HEK293T (cell line): ENCODE results near the gene NAPB.

Experiments used
- CTCF ChIA-PET: fragments of 350-600 bp; formaldehyde crosslinking; extraction: SDS; loops from one replicate; lab custom pipeline; 2021; ENCODE audit warnings: antibody characterized with exemption, inconsistent platforms; lab: Yijun Ruan, JAX
- POLR2A ChIA-PET: fragments of 350-600 bp; formaldehyde crosslinking; extraction: SDS; loops from one replicate; lab custom pipeline; 2020; ENCODE audit warnings: antibody characterized with exemption, inconsistent platforms; lab: Yijun Ruan, JAX
- DNase-seq: peaks from one replicate; pipeline ENCODE4 v3.0.0; 2012; ENCODE audit warnings: mixed read lengths; ENCODE audit errors: extremely low spot score
- ARNT ChIP-seq: fragments of 450-650 bp; IDR thresholded peaks from 2 replicates; pipeline ENCODE4 v1.6.1; 2017; ENCODE audit warnings: mild to moderate bottlenecking
- BHLHE40 ChIP-seq: fragments of 450-650 bp; IDR thresholded peaks from 2 replicates; pipeline ENCODE4 v1.6.1; 2016; ENCODE audit warnings: mild to moderate bottlenecking, moderate library complexity, borderline replicate concordance
- CTBP1 ChIP-seq: fragments of 450-650 bp; IDR thresholded peaks from 2 replicates; pipeline ENCODE4 v1.6.1; 2016; ENCODE audit warnings: borderline replicate concordance
- ELF4 ChIP-seq: fragments of 450-650 bp; IDR thresholded peaks from 2 replicates; pipeline ENCODE4 v1.6.1; 2017; ENCODE audit warnings: antibody characterized with exemption
- FOXA1 ChIP-seq: fragments of 450-650 bp; IDR thresholded peaks from 2 replicates; pipeline ENCODE4 v1.6.1; 2016; ENCODE audit warnings: mild to moderate bottlenecking
- FOXK2 ChIP-seq: fragments of 450-650 bp; IDR thresholded peaks from 2 replicates; pipeline ENCODE4 v1.6.1; 2016; ENCODE audit warnings: mild to moderate bottlenecking
- FOXM1 ChIP-seq: fragments of 450-650 bp; IDR thresholded peaks from 2 replicates; pipeline ENCODE4 v1.6.1; 2017; ENCODE audit warnings: mild to moderate bottlenecking, borderline replicate concordance
- HDGF ChIP-seq: fragments of 450-650 bp; IDR thresholded peaks from 2 replicates; pipeline ENCODE4 v1.6.1; 2017; ENCODE audit warnings: antibody characterized with exemption, borderline replicate concordance
- L3MBTL2 ChIP-seq: fragments of 450-650 bp; conservative IDR thresholded peaks from 2 replicates; pipeline ENCODE4 v1.6.1; 2016; ENCODE audit warnings: mild to moderate bottlenecking
- LEF1 ChIP-seq: fragments of 450-650 bp; IDR thresholded peaks from 2 replicates; pipeline ENCODE4 v1.6.1; 2017; ENCODE audit warnings: mild to moderate bottlenecking, borderline replicate concordance
- NFRKB ChIP-seq: fragments of 450-650 bp; IDR thresholded peaks from 2 replicates; pipeline ENCODE4 v1.6.1; 2016; ENCODE audit warnings: mild to moderate bottlenecking, moderate library complexity
- PKNOX1 ChIP-seq: fragments of 450-650 bp; IDR thresholded peaks from 2 replicates; pipeline ENCODE4 v1.6.1; 2016
- SP1 ChIP-seq: fragments of 450-650 bp; IDR thresholded peaks from 2 replicates; pipeline ENCODE4 v1.6.1; 2017
- SUZ12 ChIP-seq: fragments of 450-650 bp; IDR thresholded peaks from 2 replicates; pipeline ENCODE4 v1.6.1; 2016; ENCODE audit warnings: mild to moderate bottlenecking
- TARDBP ChIP-seq: fragments of 450-650 bp; IDR thresholded peaks from 2 replicates; pipeline ENCODE4 v1.6.1; 2016
- ZNF384 ChIP-seq: fragments of 450-650 bp; IDR thresholded peaks from 2 replicates; pipeline ENCODE4 v1.6.1; 2016

The NAPB gene

GRCh38 chr20:23326774-23327173 is 94.5 kb downstream of the NAPB start:
- no peak for DNase-seq
- ChIA-PET CTCF (no interaction called here), POLR2A (interaction anchor here (0.7 kb wide), 1 partner anchor 15 kb away, joined by 3 read pairs; no protein-coding TSS in a partner anchor)
- no peak for TF ChIP-seq FOXA1
- no peak for TF ChIP-seq CTBP1
- TF ChIP-seq SUZ12: no peak
- no peak for TF ChIP-seq FOXK2
- no peak for TF ChIP-seq TARDBP
- no peak for TF ChIP-seq ELF4
- TF ChIP-seq HDGF: no peak
- TF ChIP-seq PKNOX1: no peak
- TF ChIP-seq BHLHE40: no peak
- no peak for TF ChIP-seq LEF1
- TF ChIP-seq NFRKB: no peak

- no peak for DNase-seq
- ChIA-PET POLR2A (interaction anchor here (1.3 kb wide), 1 partner anchor 25 kb away, joined by 4 read pairs; the partner anchor contains the start of gene NXT1), CTCF (no interaction called here)
- no peak for TF ChIP-seq NFRKB
- TF ChIP-seq SP1: no peak
- no peak for TF ChIP-seq HDGF
- TF ChIP-seq FOXM1: no peak
- TF ChIP-seq ELF4: no peak
- no peak for TF ChIP-seq L3MBTL2
- no peak for TF ChIP-seq TARDBP
- TF ChIP-seq ZNF384: no peak
- TF ChIP-seq ARNT: no peak
- no peak for TF ChIP-seq FOXK2
Observed at GRCh38 chr20:23325107-23325506, 96.2 kb downstream of the NAPB start.
